C4-2B (cell line): ENCODE results near the gene MAP4K5.

ENCODE experiments used
- CTCF ChIP-seq: fragments of 450-650 bp; conservative IDR thresholded peaks from 2 replicates; pipeline ENCODE4 v1.5.1; 2017; ENCODE audit warnings: mild to moderate bottlenecking
- ZFX ChIP-seq: fragments of 450-650 bp; IDR thresholded peaks from 2 replicates; pipeline ENCODE4 v1.6.1; 2017

- no peak for TF ChIP-seq CTCF
- no peak for TF ChIP-seq ZFX
Measured at GRCh38 chr14:50402965-50403364, 129.4 kb downstream of the MAP4K5 start.
